Kidney epithelial cell (primary cell): ENCODE data around the gene CACNA1A. TPM values are rescaled to one million over a fixed set of nuclear protein-coding genes. Genes with fewer than 3 reads are reported as not detected.
A peak's percentile ranks its signal among the peaks of the same experiment; 100 is the strongest.

Experiments used
- DNase-seq: peaks from one replicate; pipeline ENCODE4 v3.0.0-alpha.2; 2010; ENCODE audit warnings: low read depth
- H3K27me3 ChIP-seq: 2 replicates; pipeline ENCODE4 v1.6.0; 2011; ENCODE audit warnings: low read length; ENCODE audit not compliant: control insufficient read depth, insufficient read depth
- H3K36me3 ChIP-seq: 2 replicates; pipeline ENCODE4 v1.5.1; 2011; ENCODE audit warnings: low read length; ENCODE audit not compliant: control insufficient read depth, insufficient read depth
- H3K4me3 ChIP-seq: 2 replicates; pipeline ENCODE4 v1.5.1; 2011; ENCODE audit warnings: low read depth, mild to moderate bottlenecking, control low read depth, low read length
- CTCF ChIP-seq: IDR thresholded peaks from 2 replicates; pipeline ENCODE4 v1.5.1; 2011; ENCODE audit warnings: mild to moderate bottlenecking, moderate library complexity, low read length, control low read depth, inconsistent platforms; ENCODE audit not compliant: insufficient read depth, poor library complexity, severe bottlenecking
- total RNA-seq: library from RNA; depleted of rRNA; stranded (reverse); fragments of >200 nt; gene quantifications from 2 replicates; pipeline ENCODE4 v1.2.3, GENCODE V29; 2015

Gene CACNA1A
- total RNA-seq, 1 donor from 2014 or later = 0.29 TPM

- H3K27me3 ChIP-seq = peaks cover 8% of the 10 kb centered on the region
- H3K36me3 ChIP-seq = no peaks in the 10 kb centered on the region
- no peak for DNase-seq
- H3K4me3 ChIP-seq = no peak overlapping the region
- no peak for TF ChIP-seq CTCF
These were observed 223.7 kb downstream of the CACNA1A start for GRCh38 chr19:13282486-13283065.

GRCh38 chr19:13281567-13282291 is 224.6 kb downstream of the CACNA1A start:
- H3K4me3 ChIP-seq = no peak overlapping the region
- H3K27me3 ChIP-seq = peaks cover 8% of the 10 kb centered on the region
- H3K36me3 ChIP-seq = no peaks in the 10 kb centered on the region
- no peak for DNase-seq
- TF ChIP-seq CTCF = no peak

- peak; percentile 38 for TF ChIP-seq CTCF
- H3K36me3 ChIP-seq = no peaks in the 10 kb centered on the region
- DNase-seq = peak; percentile 10
- peaks cover 1% of the 10 kb centered on the region for H3K27me3 ChIP-seq
- H3K4me3 ChIP-seq = no peak overlapping the region
These were observed 229.0 kb downstream of the CACNA1A start for GRCh38 chr19:13277104-13277809.

- DNase-seq = no peak
These were observed 231.1 kb downstream of the CACNA1A start for GRCh38 chr19:13275016-13275722.

More at GRCh38 chr19:13275016-13275722, 231.1 kb downstream of the CACNA1A start:
- Histone ChIP-seq H3K27me3 (no peaks in the 10 kb centered on the region), H3K4me3 (no peak overlapping the region), H3K36me3 (no peaks in the 10 kb centered on the region)
- TF ChIP-seq CTCF = no peak
